MM.1S (cell line): Measurements from ENCODE around the gene CACNB4.

ENCODE experiments used
- DNase-seq: peaks from one replicate; pipeline ENCODE4 v3.0.0-alpha.2; 2015
- H2AFZ ChIP-seq: fragments of 300-600 bp; sonication (generic); 2 replicates; pipeline ENCODE4 v1.6.0; 2016; ENCODE audit warnings: antibody characterized with exemption, low read length
- H3F3A ChIP-seq: fragments of 300-600 bp; sonication (generic); 2 replicates; pipeline ENCODE4 v1.6.1; 2016; ENCODE audit warnings: mild to moderate bottlenecking, antibody characterized with exemption, low read length, moderate library complexity, mixed read lengths; ENCODE audit not compliant: insufficient read depth
- H3K27ac ChIP-seq: fragments of 300-600 bp; sonication (generic); 2 replicates; pipeline ENCODE4 v1.5.1; 2016; ENCODE audit warnings: mild to moderate bottlenecking, low read length
- H3K27me3 ChIP-seq: fragments of 300-600 bp; sonication (generic); replicated peaks from 2 replicates; pipeline ENCODE4 v1.6.0; 2016; ENCODE audit warnings: low read length; ENCODE audit not compliant: insufficient read depth
- H3K36me3 ChIP-seq: fragments of 300-600 bp; sonication (generic); replicated peaks from 2 replicates; pipeline ENCODE4 v1.6.1; 2016; ENCODE audit warnings: mild to moderate bottlenecking, low read length, mixed read lengths; ENCODE audit not compliant: insufficient read depth
- H3K4me1 ChIP-seq: fragments of 300-600 bp; sonication (generic); 2 replicates; pipeline ENCODE4 v1.6.1; 2016; ENCODE audit warnings: low read length, mixed read lengths
- H3K4me2 ChIP-seq: fragments of 300-600 bp; sonication (generic); 2 replicates; pipeline ENCODE4 v1.6.0; 2016; ENCODE audit warnings: low read depth, low read length
- H3K4me3 ChIP-seq: fragments of 300-600 bp; sonication (generic); 2 replicates; pipeline ENCODE4 v1.5.1; 2016; ENCODE audit warnings: low read length, mixed read lengths
- H3K79me2 ChIP-seq: fragments of 300-600 bp; sonication (generic); 2 replicates; pipeline ENCODE4 v1.6.1; 2016; ENCODE audit warnings: mixed run types, low read length, mixed read lengths
- H3K9ac ChIP-seq: fragments of 300-600 bp; sonication (generic); 2 replicates; pipeline ENCODE4 v1.6.1; 2016; ENCODE audit warnings: low read length, mixed read lengths
- H3K9me2 ChIP-seq: fragments of 300-600 bp; sonication (generic); replicated peaks from 2 replicates; pipeline ENCODE4 v1.6.1; 2016; ENCODE audit warnings: mild to moderate bottlenecking, low read length, mixed read lengths; ENCODE audit not compliant: insufficient read depth
- H3K9me3 ChIP-seq: fragments of 300-600 bp; sonication (generic); replicated peaks from 2 replicates; pipeline ENCODE4 v1.6.1; 2016; ENCODE audit warnings: mild to moderate bottlenecking, low read length, mixed read lengths; ENCODE audit not compliant: insufficient read depth
- H4K20me1 ChIP-seq: fragments of 300-600 bp; sonication (generic); 2 replicates; pipeline ENCODE4 v1.6.1; 2016; ENCODE audit warnings: mild to moderate bottlenecking, low read length, moderate library complexity, mixed read lengths; ENCODE audit not compliant: insufficient read depth
- CTCF ChIP-seq: fragments of 300-600 bp; sonication (generic); IDR thresholded peaks from 2 replicates; pipeline ENCODE4 v1.5.1; 2016; ENCODE audit warnings: antibody characterized with exemption, low read length, mixed read lengths
- EZH2 ChIP-seq: fragments of 300-600 bp; sonication (generic); optimal IDR thresholded peaks from 2 replicates; pipeline ENCODE3; 2017; ENCODE audit warnings: low read depth, mild to moderate bottlenecking, antibody characterized with exemption, low read length, mixed read lengths
- EZH2phosphoT487 ChIP-seq: fragments of 300-600 bp; sonication (generic); IDR thresholded peaks from 2 replicates; pipeline ENCODE4 v1.6.1; 2018; ENCODE audit warnings: antibody characterized with exemption, low read length

Gene CACNB4

DNA sequence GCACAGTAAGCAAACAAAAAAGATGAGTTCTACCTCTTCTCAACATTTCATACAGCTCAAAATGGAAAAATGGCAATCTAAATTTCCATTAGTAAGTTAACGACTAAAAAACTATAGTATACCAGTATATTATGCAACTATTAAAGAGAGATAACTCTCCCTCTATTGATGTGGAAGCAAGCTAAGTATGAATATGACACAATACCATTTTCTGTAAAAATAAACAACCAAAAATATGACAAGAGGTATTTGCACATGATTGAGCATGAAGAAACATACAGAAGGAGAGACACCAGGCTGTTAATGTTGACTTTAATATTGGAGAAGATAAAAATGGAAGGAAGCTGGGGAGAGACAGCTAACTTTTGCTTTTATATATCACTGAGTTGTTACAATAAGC lies 167.1 kb downstream of the CACNB4 start:
- no peak overlapping the region for H2AFZ ChIP-seq
- H3K9me2 ChIP-seq, result no peaks in the 10 kb centered on the region
- H3K9me3 ChIP-seq, result no peaks in the 10 kb centered on the region
- no peaks in the 10 kb centered on the region for H3K27me3 ChIP-seq
- no peak overlapping the region for H3K9ac ChIP-seq
- TF ChIP-seq EZH2, result no peak
- no peak for TF ChIP-seq EZH2phosphoT487
- no peak for TF ChIP-seq CTCF
- no peak overlapping the region for H3K4me3 ChIP-seq
- no peak overlapping the region for H3K27ac ChIP-seq
- H3K4me2 ChIP-seq, result no peak overlapping the region
- no peaks in the 10 kb centered on the region for H3K4me1 ChIP-seq
- no peaks in the 10 kb centered on the region for H3K36me3 ChIP-seq
- no peaks in the 10 kb centered on the region for H4K20me1 ChIP-seq
- H3F3A ChIP-seq, result no peaks in the 10 kb centered on the region
- no peaks in the 10 kb centered on the region for H3K79me2 ChIP-seq
- no peak for DNase-seq

GRCh38 chr2:151931030-151931611 lies 167.7 kb downstream of the CACNB4 start:
- TF ChIP-seq CTCF (no peak), EZH2 (no peak), EZH2phosphoT487 (no peak)
- H3K4me3 ChIP-seq, result no peak overlapping the region
- no peaks in the 10 kb centered on the region for H3K4me1 ChIP-seq
- H3K27ac ChIP-seq, result no peak overlapping the region
- no peaks in the 10 kb centered on the region for H3K9me3 ChIP-seq
- no peaks in the 10 kb centered on the region for H4K20me1 ChIP-seq
- no peak for DNase-seq
- H3K27me3 ChIP-seq, result no peaks in the 10 kb centered on the region
- no peaks in the 10 kb centered on the region for H3K36me3 ChIP-seq
- no peaks in the 10 kb centered on the region for H3K9me2 ChIP-seq
- H3F3A ChIP-seq, result no peaks in the 10 kb centered on the region
- no peak overlapping the region for H3K4me2 ChIP-seq
- H3K79me2 ChIP-seq, result no peaks in the 10 kb centered on the region
- H3K9ac ChIP-seq, result no peak overlapping the region
- no peak overlapping the region for H2AFZ ChIP-seq

- no peak overlapping the region for H3K4me2 ChIP-seq
- no peak for TF ChIP-seq EZH2phosphoT487
- no peak for TF ChIP-seq CTCF
- no peak for TF ChIP-seq EZH2
- H3K27me3 ChIP-seq, result no peaks in the 10 kb centered on the region
- no peaks in the 10 kb centered on the region for H3K79me2 ChIP-seq
- H3K9ac ChIP-seq, result no peak overlapping the region
- H3K4me1 ChIP-seq, result no peaks in the 10 kb centered on the region
- H3K4me3 ChIP-seq, result no peak overlapping the region
- DNase-seq, result no peak
- no peaks in the 10 kb centered on the region for H3K36me3 ChIP-seq
- no peak overlapping the region for H2AFZ ChIP-seq
- H3K9me3 ChIP-seq, result no peaks in the 10 kb centered on the region
- no peaks in the 10 kb centered on the region for H3F3A ChIP-seq
- no peak overlapping the region for H3K27ac ChIP-seq
- no peaks in the 10 kb centered on the region for H3K9me2 ChIP-seq
- H4K20me1 ChIP-seq, result no peaks in the 10 kb centered on the region
Measured at GRCh38 chr2:151930042-151930441, 168.8 kb downstream of the CACNB4 start.
